WERI-Rb-1 (cell line): ENCODE data around the gene CBL.
"Not testable (repeated sequence)": the region's sequence is repeated elsewhere in the genome, so short reads cannot be mapped to it uniquely, and the experiment has no call there.

Experiments
- DNase-seq: peaks from one replicate; pipeline ENCODE4 v3.0.0-alpha.2; 2020
- H3K27ac ChIP-seq: fragments of 250-450 bp; sonication (Bioruptor Pico); 2 replicates; pipeline ENCODE4 v1.5.1; 2020; ENCODE audit warnings: mild to moderate bottlenecking, moderate library complexity
- H3K27me3 ChIP-seq: fragments of 250-450 bp; sonication (Bioruptor Pico); 2 replicates; pipeline ENCODE4 v1.5.1; 2021; ENCODE audit warnings: mild to moderate bottlenecking, low read depth, moderate library complexity; ENCODE audit not compliant: insufficient read depth, severe bottlenecking
- H3K36me3 ChIP-seq: fragments of 250-450 bp; sonication (Bioruptor Pico); 2 replicates; pipeline ENCODE4 v1.5.1; 2020; ENCODE audit warnings: mild to moderate bottlenecking, moderate library complexity
- H3K4me3 ChIP-seq: 2 replicates; pipeline ENCODE4 v1.5.1; 2011; ENCODE audit warnings: low read depth, mild to moderate bottlenecking, control low read depth, low read length
- H3K9me3 ChIP-seq: fragments of 250-450 bp; sonication (Bioruptor Pico); 2 replicates; pipeline ENCODE4 v1.5.1; 2021; ENCODE audit warnings: mild to moderate bottlenecking, moderate library complexity; ENCODE audit not compliant: severe bottlenecking
- CTCF ChIP-seq: IDR thresholded peaks from 2 replicates; pipeline ENCODE4 v1.5.1; 2011; ENCODE audit warnings: low read depth, mild to moderate bottlenecking, control low read depth, inconsistent platforms, low read length

CBL gene

GRCh38 chr11:119188067-119188466, 18.1 kb upstream of the CBL start:
- Histone ChIP-seq H3K4me3 (no peak overlapping the region), H3K27ac (no peak overlapping the region), H3K9me3 (no peaks in the 10 kb centered on the region), H3K27me3 (no peaks in the 10 kb centered on the region), H3K36me3 (no peaks in the 10 kb centered on the region)
- TF ChIP-seq CTCF, result no peak
- DNase-seq, result no peak

DNA sequence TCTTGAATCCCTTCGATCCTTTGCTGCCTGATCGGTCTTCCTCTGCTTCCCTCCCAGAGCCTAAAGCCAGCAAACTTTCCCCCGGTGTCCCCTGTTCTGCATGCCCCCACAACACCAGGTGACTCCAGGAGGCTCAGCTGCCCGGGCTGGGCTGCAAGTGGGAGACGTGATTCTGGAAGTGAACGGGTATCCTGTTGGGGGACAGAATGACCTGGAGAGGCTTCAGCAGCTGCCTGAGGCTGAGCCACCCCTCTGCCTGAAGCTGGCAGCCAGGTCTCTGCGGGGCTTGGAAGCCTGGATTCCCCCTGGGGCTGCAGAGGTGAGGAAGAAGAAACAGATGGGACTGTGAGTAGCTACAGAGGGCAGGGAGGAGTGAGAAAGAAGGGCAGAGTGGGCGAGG, 17.3 kb upstream of the CBL start:
- Histone ChIP-seq H3K9me3 (no peaks in the 10 kb centered on the region), H3K27me3 (no peaks in the 10 kb centered on the region), H3K4me3 (no peak overlapping the region), H3K27ac (no peak overlapping the region), H3K36me3 (no peaks in the 10 kb centered on the region)
- no peak for TF ChIP-seq CTCF
- no peak for DNase-seq

DNA sequence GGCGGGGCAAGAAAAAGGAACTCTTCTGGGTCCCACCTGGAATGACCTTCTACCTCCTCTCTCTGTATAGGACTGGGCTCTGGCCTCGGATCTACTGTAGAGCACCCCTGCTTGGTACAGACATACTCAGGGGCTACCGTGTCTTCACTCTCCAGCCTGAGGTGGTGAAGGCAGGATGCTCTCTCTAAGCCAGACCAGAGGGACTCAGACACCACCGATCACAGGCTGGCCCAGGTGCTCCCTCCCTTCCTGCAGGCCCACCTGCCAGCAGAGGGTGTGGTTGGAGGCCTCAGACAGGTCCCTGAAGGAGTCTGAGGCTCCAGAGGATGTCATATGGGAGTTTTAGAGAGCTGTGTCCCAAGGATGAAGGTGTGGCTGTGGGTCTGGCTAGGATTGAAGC, 16.7 kb upstream of the CBL start:
- Histone ChIP-seq H3K27me3 (no peaks in the 10 kb centered on the region), H3K36me3 (no peaks in the 10 kb centered on the region), H3K9me3 (no peaks in the 10 kb centered on the region), H3K4me3 (no peak overlapping the region), H3K27ac (no peak overlapping the region)
- no peak for TF ChIP-seq CTCF
- DNase-seq, result no peak

DNA sequence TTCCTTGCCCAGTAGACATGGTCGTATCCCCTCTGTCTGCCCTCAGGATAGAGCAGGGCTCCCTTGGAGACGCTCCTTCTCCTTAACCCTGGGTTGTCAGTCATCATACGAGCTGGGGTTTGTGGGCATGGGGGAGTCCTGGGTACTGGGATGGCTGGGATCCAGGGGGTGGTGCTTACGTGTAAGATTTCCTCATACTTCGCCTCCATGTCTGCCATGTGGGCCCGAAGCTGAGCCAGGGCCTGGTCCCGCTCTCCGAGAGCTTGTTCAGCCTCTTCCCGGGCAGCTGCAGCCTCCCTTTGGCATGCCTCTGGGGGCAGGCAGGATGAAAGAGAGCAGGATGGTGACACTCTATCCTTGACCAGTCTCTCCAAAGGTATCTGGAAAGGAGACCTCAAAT, 15.6 kb upstream of the CBL start:
- TF ChIP-seq CTCF, result no peak
- no peak for DNase-seq

DNA sequence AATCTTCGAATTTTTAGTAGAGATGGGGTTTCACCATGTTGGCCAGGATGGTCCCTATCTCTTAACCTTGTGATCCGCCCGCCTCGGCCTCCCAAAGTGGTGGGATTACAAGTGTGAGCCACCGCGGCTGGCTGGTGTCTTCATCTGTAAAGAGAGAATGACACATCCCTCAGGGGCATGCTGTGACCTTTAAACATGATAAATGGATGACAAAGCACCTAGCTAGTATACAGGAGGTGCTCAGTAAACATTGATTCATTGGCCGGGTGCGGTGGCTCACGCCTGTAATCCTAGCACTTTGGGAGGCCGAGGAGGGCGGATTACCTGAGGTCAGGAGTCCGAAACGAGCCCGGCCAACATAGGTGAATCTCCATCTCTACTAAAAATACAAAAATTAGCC, 14.9 kb upstream of the CBL start:
- not testable (repeated sequence) for H3K27ac ChIP-seq, H3K4me3 ChIP-seq, H3K36me3 ChIP-seq, H3K27me3 ChIP-seq, H3K9me3 ChIP-seq, DNase-seq

More for the DNA sequence above, 15.6 kb upstream of the CBL start:
- Histone ChIP-seq H3K36me3 (no peaks in the 10 kb centered on the region), H3K4me3 (no peak overlapping the region), H3K9me3 (no peaks in the 10 kb centered on the region), H3K27me3 (no peaks in the 10 kb centered on the region), H3K27ac (no peak overlapping the region)

GRCh38 chr11:119192111-119192510, 14.0 kb upstream of the CBL start:
- DNase-seq, result no peak
- Histone ChIP-seq H3K27ac (no peak overlapping the region), H3K9me3 (no peaks in the 10 kb centered on the region), H3K27me3 (no peaks in the 10 kb centered on the region), H3K36me3 (no peaks in the 10 kb centered on the region), H3K4me3 (no peak overlapping the region)
- no peak for TF ChIP-seq CTCF

- Histone ChIP-seq H3K36me3 (no peaks in the 10 kb centered on the region), H3K27me3 (no peaks in the 10 kb centered on the region), H3K27ac (no peak overlapping the region), H3K9me3 (no peaks in the 10 kb centered on the region), H3K4me3 (no peak overlapping the region)
- no peak for TF ChIP-seq CTCF
- DNase-seq, result no peak
Measured at GRCh38 chr11:119193001-119193400, 13.1 kb upstream of the CBL start.
